Panc1 (cell line): Measurements from ENCODE around the gene KCND3. TPM values are rescaled to one million over a fixed set of nuclear protein-coding genes. Genes with fewer than 3 reads are reported as not detected.

ENCODE experiments used
- ATAC-seq: fragments of 200-7000 bp; cut with Tn5 transposase; 2 replicates; pipeline ENCODE4 v1.9.1; 2020; ENCODE audit warnings: mild to moderate bottlenecking, moderate library complexity
- BruUV-seq: library from RNA; stranded (reverse); fragments of 400-500 nt; replicated peaks from 2 replicates; lab custom pipeline; 2021; lab: Mats Ljungman, UMichigan
- CTCF ChIA-PET: fragments of 300-600 bp; sonication (Branson Sonifier 250); formaldehyde crosslinking; loops from one replicate; lab custom pipeline; 2022; ENCODE audit warnings: antibody characterized with exemption; lab: Charles Lee
- POLR2A ChIA-PET: fragments of 300-600 bp; sonication (Branson Sonifier 250); formaldehyde crosslinking; loops from one replicate; lab custom pipeline; 2022; ENCODE audit warnings: antibody characterized with exemption; lab: Charles Lee
- DNase-seq: peaks from one replicate; pipeline ENCODE4 v3.0.0-alpha.2; 2010; ENCODE audit warnings: low read depth, low spot score
- H3K27ac ChIP-seq: 2 replicates; pipeline ENCODE4 v1.5.1; 2011; ENCODE audit warnings: mild to moderate bottlenecking, low read length, inconsistent platforms
- H3K27me3 ChIP-seq: fragments of 200-500 bp; sonication (Bioruptor generic); 2 replicates; pipeline ENCODE4 v1.6.0; 2014; ENCODE audit warnings: low read length, inconsistent platforms; ENCODE audit not compliant: control insufficient read depth, insufficient read depth
- H3K36me3 ChIP-seq: fragments of 200-500 bp; sonication (Bioruptor generic); 2 replicates; pipeline ENCODE4 v1.5.1; 2014; ENCODE audit warnings: inconsistent platforms, mild to moderate bottlenecking, low read length, moderate library complexity; ENCODE audit not compliant: control insufficient read depth, insufficient read depth
- H3K4me1 ChIP-seq: 2 replicates; pipeline ENCODE4 v1.5.1; 2011; ENCODE audit warnings: inconsistent platforms, mild to moderate bottlenecking, low read length, moderate library complexity; ENCODE audit not compliant: control insufficient read depth, insufficient read depth
- H3K4me3 ChIP-seq, 2 experiments: 2 replicates each; pipeline ENCODE4 v1.5.1; 2011 to 2012; ENCODE audit warnings: low read depth in 2 of 2, low read length in 2 of 2, mild to moderate bottlenecking in 2 of 2, inconsistent platforms in 1 of 2, moderate library complexity in 1 of 2
- H3K9me3 ChIP-seq: fragments of 200-500 bp; sonication (Bioruptor generic); 2 replicates; pipeline ENCODE4 v1.5.1; 2014; ENCODE audit warnings: low read depth, mild to moderate bottlenecking, inconsistent platforms, low read length, moderate library complexity; ENCODE audit not compliant: control insufficient read depth, insufficient read depth
- CTCF ChIP-seq: fragments of 450-650 bp; IDR thresholded peaks from 2 replicates; pipeline ENCODE4 v1.5.1; 2017; ENCODE audit warnings: mild to moderate bottlenecking
- POLR2AphosphoS5 ChIP-seq: IDR thresholded peaks from 2 replicates; pipeline ENCODE4 v1.6.1; 2012; ENCODE audit warnings: mild to moderate bottlenecking, low read depth, low read length, moderate library complexity
- SIN3A ChIP-seq: IDR thresholded peaks from 2 replicates; pipeline ENCODE4 v1.6.1; 2012; ENCODE audit warnings: low read depth, mild to moderate bottlenecking, low read length, moderate library complexity, borderline replicate concordance; ENCODE audit not compliant: insufficient read depth
- TCF7L2 ChIP-seq: IDR thresholded peaks from 2 replicates; pipeline ENCODE4 v1.6.1; 2011; ENCODE audit warnings: mild to moderate bottlenecking, low read depth, low read length, inconsistent platforms
- in situ Hi-C: cut with HindIII; loops from 2 replicates; pipeline ENCODE4 v1.10.0; 2016; ENCODE audit warnings: low sequenced_read_pairs, low pct_unique_long_range_greater_than_20kb
- intact Hi-C: fragments of 100-400 bp; cut with micrococcal nuclease; formaldehyde crosslinking; loops from one replicate; pipeline ENCODE4 v1.10.0; 2022; ENCODE audit not compliant: unreplicated experiment
- total RNA-seq: library from RNA; stranded (reverse); gene quantifications from one replicate; pipeline ENCODE4 v1.2.1, GENCODE V29; 2021; ENCODE audit not compliant: unreplicated experiment
- TF ChIP-seq, protein P1 (sequence below), 2 experiments: IDR thresholded peaks; 2 replicates each; pipeline ENCODE4 v1.6.1; 2011 to 2012; ENCODE audit warnings: low read depth in 2 of 2, control low read depth in 1 of 2, low read length in 1 of 2, mild to moderate bottlenecking in 1 of 2, moderate library complexity in 1 of 2; ENCODE audit not compliant: insufficient read depth in 1 of 2

The KCND3 gene
- total RNA-seq, 1 experiment from 2014 or later, result not detected

- DNase-seq, result no peak
- no peaks in the 10 kb centered on the region for H3K36me3 ChIP-seq
- BruUV-seq, result no TSS peak
- intact Hi-C loops, result no loop called here
- in situ Hi-C loops, result no loop called here
- CTCF ChIA-PET, result interaction anchor here (0.6 kb wide), 1 partner anchor 222 kb away, joined by 6 read pairs; no protein-coding TSS in a partner anchor
- H3K27me3 ChIP-seq, result no peaks in the 10 kb centered on the region; the same call in 1 of the 2 replicates
- 0 out of 2 replicates have a peak overlapping the region, but pooled peaks have one; percentile 44 for H3K27ac ChIP-seq
- POLR2A ChIA-PET, result interaction anchor here (0.7 kb wide), 1 partner anchor 734 kb away, joined by 3 read pairs; no protein-coding TSS in a partner anchor
- ATAC-seq, result peak; percentile 78
- TF ChIP-seq, protein P1, sequence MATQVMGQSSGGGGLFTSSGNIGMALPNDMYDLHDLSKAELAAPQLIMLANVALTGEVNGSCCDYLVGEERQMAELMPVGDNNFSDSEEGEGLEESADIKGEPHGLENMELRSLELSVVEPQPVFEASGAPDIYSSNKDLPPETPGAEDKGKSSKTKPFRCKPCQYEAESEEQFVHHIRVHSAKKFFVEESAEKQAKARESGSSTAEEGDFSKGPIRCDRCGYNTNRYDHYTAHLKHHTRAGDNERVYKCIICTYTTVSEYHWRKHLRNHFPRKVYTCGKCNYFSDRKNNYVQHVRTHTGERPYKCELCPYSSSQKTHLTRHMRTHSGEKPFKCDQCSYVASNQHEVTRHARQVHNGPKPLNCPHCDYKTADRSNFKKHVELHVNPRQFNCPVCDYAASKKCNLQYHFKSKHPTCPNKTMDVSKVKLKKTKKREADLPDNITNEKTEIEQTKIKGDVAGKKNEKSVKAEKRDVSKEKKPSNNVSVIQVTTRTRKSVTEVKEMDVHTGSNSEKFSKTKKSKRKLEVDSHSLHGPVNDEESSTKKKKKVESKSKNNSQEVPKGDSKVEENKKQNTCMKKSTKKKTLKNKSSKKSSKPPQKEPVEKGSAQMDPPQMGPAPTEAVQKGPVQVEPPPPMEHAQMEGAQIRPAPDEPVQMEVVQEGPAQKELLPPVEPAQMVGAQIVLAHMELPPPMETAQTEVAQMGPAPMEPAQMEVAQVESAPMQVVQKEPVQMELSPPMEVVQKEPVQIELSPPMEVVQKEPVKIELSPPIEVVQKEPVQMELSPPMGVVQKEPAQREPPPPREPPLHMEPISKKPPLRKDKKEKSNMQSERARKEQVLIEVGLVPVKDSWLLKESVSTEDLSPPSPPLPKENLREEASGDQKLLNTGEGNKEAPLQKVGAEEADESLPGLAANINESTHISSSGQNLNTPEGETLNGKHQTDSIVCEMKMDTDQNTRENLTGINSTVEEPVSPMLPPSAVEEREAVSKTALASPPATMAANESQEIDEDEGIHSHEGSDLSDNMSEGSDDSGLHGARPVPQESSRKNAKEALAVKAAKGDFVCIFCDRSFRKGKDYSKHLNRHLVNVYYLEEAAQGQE (IDR thresholded peaks at IDR 0.05; ENCODE audit: insufficient read depth in 1 of 2, low read depth in 2 of 2, low read length in 1 of 2), result no peak
- TF ChIP-seq CTCF (no peak), TCF7L2 (no peak), POLR2AphosphoS5 (no peak), SIN3A (no peak)
- H3K4me3 ChIP-seq, result peak overlapping the region; percentile 55 to 76
- H3K4me1 ChIP-seq, result no peaks in the 10 kb centered on the region
- no peaks in the 10 kb centered on the region for H3K9me3 ChIP-seq
These were observed 250.9 kb downstream of the KCND3 start for GRCh38 chr1:111738436-111739193.

GRCh38 chr1:111738133-111738435, 251.4 kb downstream of the KCND3 start:
- CTCF ChIA-PET, result no interaction called here
- H3K27ac ChIP-seq, result no peak overlapping the region
- H3K9me3 ChIP-seq, result no peaks in the 10 kb centered on the region
- no peak for TF ChIP-seq TCF7L2
- intact Hi-C loops, result no loop called here
- H3K27me3 ChIP-seq, result no peaks in the 10 kb centered on the region; the same call in 1 of the 2 replicates
- H3K36me3 ChIP-seq, result no peaks in the 10 kb centered on the region
- ATAC-seq, result no peak
- in situ Hi-C loops, result no loop called here
- peak overlapping the region; percentile 55 to 76 for H3K4me3 ChIP-seq
- H3K4me1 ChIP-seq, result no peaks in the 10 kb centered on the region
- POLR2A ChIA-PET, result no interaction called here
- BruUV-seq, result no TSS peak
- no peak for DNase-seq
